ENCODE measurements around the gene PALB2. TPM values are rescaled to one million over a fixed set of nuclear protein-coding genes. Genes with fewer than 3 reads are reported as not detected.
"Not testable (repeated sequence)": the region's sequence is repeated elsewhere in the genome, so short reads cannot be mapped to it uniquely, and the experiment has no call there.

Gene PALB2
- total RNA-seq, 1 donor from 2014 or later = 8.4 TPM

DNA sequence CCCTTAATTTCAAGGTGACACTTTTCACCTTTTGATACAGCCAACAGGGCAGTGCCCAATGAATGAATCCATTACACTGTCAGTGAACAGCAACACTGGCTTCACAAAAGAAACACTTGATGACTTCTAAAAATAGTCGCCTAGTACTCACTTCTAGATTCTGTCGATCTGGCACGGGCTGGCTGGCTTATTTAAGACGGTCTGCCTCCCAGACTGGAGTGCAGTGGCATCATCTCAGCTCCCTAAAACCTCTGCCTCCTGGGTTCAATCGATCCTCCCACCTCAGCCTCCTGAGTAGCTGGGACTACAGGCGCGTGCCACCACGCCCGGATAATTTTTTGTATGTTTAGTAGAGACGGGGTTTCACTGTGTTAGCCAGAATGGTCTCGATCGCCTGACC, 46.9 kb downstream of the PALB2 start:
- Mint-ChIP-seq H3K9me3 (ENCODE audit: low read depth) (no peaks in the 10 kb centered on the region), H3K36me3 (ENCODE audit: low read depth) (peaks cover 20% of the 10 kb centered on the region), H3K4me1 (ENCODE audit: low read depth) (peaks cover 13% of the 10 kb centered on the region), H3K27me3 (ENCODE audit: low read depth) (no peaks in the 10 kb centered on the region), H3K27ac (ENCODE audit: unreplicated experiment) (no peak overlapping the region), H3K4me3 (ENCODE audit: unreplicated experiment) (no peak overlapping the region)
- no peak for DNase-seq (ENCODE audit: low spot score)
- TF ChIP-seq, protein P1, sequence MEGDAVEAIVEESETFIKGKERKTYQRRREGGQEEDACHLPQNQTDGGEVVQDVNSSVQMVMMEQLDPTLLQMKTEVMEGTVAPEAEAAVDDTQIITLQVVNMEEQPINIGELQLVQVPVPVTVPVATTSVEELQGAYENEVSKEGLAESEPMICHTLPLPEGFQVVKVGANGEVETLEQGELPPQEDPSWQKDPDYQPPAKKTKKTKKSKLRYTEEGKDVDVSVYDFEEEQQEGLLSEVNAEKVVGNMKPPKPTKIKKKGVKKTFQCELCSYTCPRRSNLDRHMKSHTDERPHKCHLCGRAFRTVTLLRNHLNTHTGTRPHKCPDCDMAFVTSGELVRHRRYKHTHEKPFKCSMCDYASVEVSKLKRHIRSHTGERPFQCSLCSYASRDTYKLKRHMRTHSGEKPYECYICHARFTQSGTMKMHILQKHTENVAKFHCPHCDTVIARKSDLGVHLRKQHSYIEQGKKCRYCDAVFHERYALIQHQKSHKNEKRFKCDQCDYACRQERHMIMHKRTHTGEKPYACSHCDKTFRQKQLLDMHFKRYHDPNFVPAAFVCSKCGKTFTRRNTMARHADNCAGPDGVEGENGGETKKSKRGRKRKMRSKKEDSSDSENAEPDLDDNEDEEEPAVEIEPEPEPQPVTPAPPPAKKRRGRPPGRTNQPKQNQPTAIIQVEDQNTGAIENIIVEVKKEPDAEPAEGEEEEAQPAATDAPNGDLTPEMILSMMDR (IDR thresholded peaks at IDR 0.05) = no peak

DNA sequence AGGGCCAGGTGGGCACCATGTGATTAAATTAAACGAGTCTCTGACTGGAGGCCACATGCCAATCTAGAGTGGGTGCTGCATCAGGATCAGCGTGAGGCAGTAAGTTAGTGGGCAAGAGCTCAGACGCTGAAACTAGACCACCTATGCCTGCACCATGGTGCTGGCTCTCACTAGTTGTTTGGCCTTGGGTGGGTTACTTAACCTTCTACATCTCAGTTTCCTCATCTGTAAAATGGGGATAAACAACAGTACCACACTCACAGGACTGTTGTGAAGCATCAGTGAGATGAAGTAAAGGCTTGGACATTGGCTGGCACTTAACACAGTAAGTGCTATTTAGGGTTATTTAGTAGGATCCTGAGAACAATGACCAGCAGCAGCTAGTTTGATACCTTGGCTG, 50.9 kb downstream of the PALB2 start:
- H3K4me1 Mint-ChIP-seq (ENCODE audit: low read depth) = peaks cover 13% of the 10 kb centered on the region
- H3K9me3 Mint-ChIP-seq (ENCODE audit: low read depth) = no peaks in the 10 kb centered on the region
- H3K36me3 Mint-ChIP-seq (ENCODE audit: low read depth) = peaks cover 23% of the 10 kb centered on the region
- DNase-seq (ENCODE audit: low spot score) = no peak
- no peak overlapping the region for H3K4me3 Mint-ChIP-seq (ENCODE audit: unreplicated experiment)
- TF ChIP-seq, protein P1 (IDR thresholded peaks at IDR 0.05) = no peak
- H3K27ac Mint-ChIP-seq (ENCODE audit: unreplicated experiment) = no peak overlapping the region
- no peaks in the 10 kb centered on the region for H3K27me3 Mint-ChIP-seq (ENCODE audit: low read depth)

DNA sequence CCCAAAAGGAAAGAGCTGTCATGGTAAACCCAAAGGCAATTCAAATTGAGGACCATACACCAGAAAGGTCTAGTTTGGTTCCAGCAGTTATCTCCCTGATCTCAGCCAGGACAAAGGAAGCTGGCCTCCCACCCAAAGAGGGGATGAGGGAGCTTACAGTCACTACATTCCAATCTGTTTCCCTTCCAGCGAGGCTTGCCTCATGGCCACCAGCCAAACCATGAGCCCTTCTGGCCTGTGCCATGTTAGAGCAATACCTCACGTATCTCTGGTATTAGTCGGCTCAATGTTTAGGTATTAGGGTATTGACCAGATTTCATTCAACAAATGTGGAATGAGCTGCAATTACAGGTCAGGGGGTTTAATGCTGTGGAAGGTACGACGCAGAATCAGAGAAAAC, 53.4 kb downstream of the PALB2 start:
- Mint-ChIP-seq H3K9me3 (ENCODE audit: low read depth) (no peaks in the 10 kb centered on the region), H3K4me3 (ENCODE audit: unreplicated experiment) (no peak overlapping the region), H3K27me3 (ENCODE audit: low read depth) (no peaks in the 10 kb centered on the region), H3K27ac (ENCODE audit: unreplicated experiment) (no peak overlapping the region), H3K4me1 (ENCODE audit: low read depth) (peaks cover 4% of the 10 kb centered on the region), H3K36me3 (ENCODE audit: low read depth) (peaks cover 26% of the 10 kb centered on the region)
- no peak for DNase-seq (ENCODE audit: low spot score)
- TF ChIP-seq, protein P1 (IDR thresholded peaks at IDR 0.05) = no peak

DNA sequence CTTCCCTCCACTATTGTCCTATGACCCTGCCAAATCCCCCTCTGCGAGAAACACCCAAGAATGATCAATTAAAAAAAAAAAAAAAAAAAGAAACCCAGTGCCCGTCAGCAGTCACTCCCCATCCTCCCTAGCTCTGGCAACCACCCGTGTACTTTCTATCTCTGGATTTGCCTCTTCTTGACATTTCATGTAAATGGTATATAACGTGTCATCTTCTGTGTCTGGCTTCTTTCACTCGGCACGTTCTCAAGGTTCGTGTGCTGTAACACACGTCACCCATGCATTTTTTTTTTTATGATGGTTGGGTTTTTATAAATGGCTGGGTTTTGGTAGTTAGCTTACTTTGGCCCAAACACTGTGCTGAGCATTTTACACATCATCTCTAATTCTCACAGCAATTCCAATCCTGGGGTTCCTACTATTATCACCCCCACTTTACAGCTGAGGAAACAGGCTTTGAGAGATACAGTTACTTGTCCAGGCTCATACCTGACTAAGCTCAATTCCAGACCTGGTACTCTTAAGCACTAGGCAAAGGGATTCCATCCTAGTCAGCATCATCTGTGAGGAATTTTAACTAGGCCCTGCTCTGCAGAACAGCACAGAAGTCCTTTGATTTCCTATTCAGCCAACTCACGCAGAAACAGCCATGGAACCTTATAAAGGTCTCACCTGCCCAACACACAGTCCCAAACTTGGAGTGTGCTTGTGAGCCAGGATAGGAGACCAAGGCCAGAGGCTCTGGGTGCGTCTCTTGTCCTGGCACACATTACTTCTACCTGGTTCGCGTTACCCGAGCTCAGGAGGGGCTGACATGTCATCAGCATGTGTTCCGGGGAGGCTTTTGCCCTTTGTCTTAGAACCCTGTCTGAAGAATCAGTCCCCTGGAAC, 56.7 kb downstream of the PALB2 start:
- no peak for DNase-seq (ENCODE audit: low spot score)
- Mint-ChIP-seq H3K4me3 (ENCODE audit: unreplicated experiment) (no peak overlapping the region), H3K9me3 (ENCODE audit: low read depth) (no peaks in the 10 kb centered on the region), H3K27me3 (ENCODE audit: low read depth) (no peaks in the 10 kb centered on the region), H3K27ac (ENCODE audit: unreplicated experiment) (no peak overlapping the region), H3K36me3 (ENCODE audit: low read depth) (peaks cover 15% of the 10 kb centered on the region), H3K4me1 (ENCODE audit: low read depth) (peaks cover 4% of the 10 kb centered on the region)
- TF ChIP-seq, protein P1 (IDR thresholded peaks at IDR 0.05) = no peak

DNA sequence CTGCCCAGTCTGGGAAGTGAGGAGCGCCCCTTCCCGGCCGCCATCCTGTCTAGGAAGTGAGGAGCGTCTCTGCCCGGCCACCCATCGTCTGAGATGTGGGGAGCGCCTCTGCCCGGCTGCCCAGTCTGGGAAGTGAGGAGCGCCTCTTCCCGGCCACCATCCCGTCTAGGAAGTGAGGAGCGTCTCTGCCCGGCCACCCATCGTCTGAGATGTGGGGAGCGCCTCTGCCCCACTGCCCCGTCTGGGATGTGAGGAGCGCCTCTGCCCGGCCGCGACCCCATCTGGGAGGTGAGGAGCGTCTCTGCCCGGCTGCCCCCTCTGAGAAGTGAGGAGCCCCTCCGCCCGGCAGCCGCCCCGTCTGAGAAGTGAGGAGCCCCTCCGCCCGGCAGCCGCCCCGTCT, 57.8 kb downstream of the PALB2 start:
- Mint-ChIP-seq H3K36me3 (ENCODE audit: low read depth) (peaks cover 14% of the 10 kb centered on the region), H3K27ac (ENCODE audit: unreplicated experiment) (peak overlapping the region; percentile 27)
- not testable (repeated sequence) for H3K4me1 Mint-ChIP-seq (ENCODE audit: low read depth); H3K4me3 Mint-ChIP-seq (ENCODE audit: unreplicated experiment); H3K9me3 Mint-ChIP-seq (ENCODE audit: low read depth); DNase-seq (ENCODE audit: low spot score); H3K27me3 Mint-ChIP-seq (ENCODE audit: low read depth)

DNA sequence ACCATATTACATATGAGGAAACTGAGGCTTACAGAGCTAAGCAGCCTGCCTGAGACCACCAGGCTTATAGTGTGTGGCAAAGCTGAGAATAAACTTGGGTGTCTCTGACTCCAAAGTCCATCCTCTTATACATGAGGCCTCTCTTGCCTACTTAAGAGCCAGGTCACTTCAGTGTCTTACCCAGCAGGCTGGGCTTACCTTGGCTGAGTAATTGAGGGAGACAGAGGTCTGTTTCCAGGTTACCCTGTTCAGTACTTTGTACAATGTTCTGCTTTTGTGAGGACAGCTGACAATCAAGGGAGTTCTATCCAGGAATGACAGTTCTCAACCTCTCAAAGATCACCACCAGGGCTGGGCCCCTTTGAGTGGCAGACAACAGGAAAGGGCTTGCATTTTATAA, 59.3 kb downstream of the PALB2 start:
- Mint-ChIP-seq H3K4me3 (ENCODE audit: unreplicated experiment) (no peak overlapping the region), H3K27me3 (ENCODE audit: low read depth) (no peaks in the 10 kb centered on the region), H3K36me3 (ENCODE audit: low read depth) (peaks cover 14% of the 10 kb centered on the region), H3K27ac (ENCODE audit: unreplicated experiment) (no peak overlapping the region), H3K4me1 (ENCODE audit: low read depth) (no peaks in the 10 kb centered on the region), H3K9me3 (ENCODE audit: low read depth) (no peaks in the 10 kb centered on the region)
- no peak for DNase-seq (ENCODE audit: low spot score)
- TF ChIP-seq, protein P1 (IDR thresholded peaks at IDR 0.05) = no peak

Measured in chondrocyte (in vitro differentiated cells).